SK-N-MC (cell line): Measurements from ENCODE around the gene ZNF330.
"Not testable (repeated sequence)": the region's sequence is repeated elsewhere in the genome, so short reads cannot be mapped to it uniquely, and the experiment has no call there.

Experiments
- DNase-seq: peaks from one replicate; pipeline ENCODE4 v3.0.0-alpha.2; 2011; ENCODE audit warnings: low read depth, low spot score
- H3K27ac ChIP-seq: fragments of 200-600 bp; sonication (generic); 2 replicates; pipeline ENCODE4 v1.5.1; 2016; ENCODE audit warnings: mixed run types
- H3K36me3 ChIP-seq: fragments of 200-600 bp; sonication (generic); 2 replicates; pipeline ENCODE4 v1.6.1; 2017; ENCODE audit warnings: antibody characterized with exemption, low read length, mixed read lengths; ENCODE audit not compliant: insufficient read depth
- H3K4me3 ChIP-seq: fragments of 200-600 bp; sonication (generic); 2 replicates; pipeline ENCODE4 v1.5.1; 2016
- H3K9ac ChIP-seq: fragments of 200-600 bp; sonication (generic); 2 replicates; pipeline ENCODE4 v1.8.0; 2017; ENCODE audit warnings: mixed run types, mixed read lengths; ENCODE audit not compliant: insufficient read length
- H3K9me3 ChIP-seq: fragments of 200-600 bp; sonication (generic); 2 replicates; pipeline ENCODE4 v1.6.1; 2017; ENCODE audit warnings: low read depth, mild to moderate bottlenecking, antibody characterized with exemption, low read length, moderate library complexity, mixed read lengths
- EZH2 ChIP-seq: fragments of 200-600 bp; sonication (generic); IDR thresholded peaks from one replicate; pipeline ENCODE4 v1.6.1; 2017; ENCODE audit warnings: antibody characterized with exemption
- FOXP2 ChIP-seq: optimal IDR thresholded peaks from 2 replicates; pipeline ENCODE3; 2011; ENCODE audit warnings: mild to moderate bottlenecking, moderate library complexity; ENCODE audit not compliant: insufficient read depth; ENCODE audit errors: extremely low read length, control extremely low read depth
- POLR2AphosphoS5 ChIP-seq: IDR thresholded peaks from 2 replicates; pipeline ENCODE4 v1.6.1; 2012; ENCODE audit warnings: mild to moderate bottlenecking, low read depth, low read length, borderline replicate concordance

ZNF330 gene

DNA sequence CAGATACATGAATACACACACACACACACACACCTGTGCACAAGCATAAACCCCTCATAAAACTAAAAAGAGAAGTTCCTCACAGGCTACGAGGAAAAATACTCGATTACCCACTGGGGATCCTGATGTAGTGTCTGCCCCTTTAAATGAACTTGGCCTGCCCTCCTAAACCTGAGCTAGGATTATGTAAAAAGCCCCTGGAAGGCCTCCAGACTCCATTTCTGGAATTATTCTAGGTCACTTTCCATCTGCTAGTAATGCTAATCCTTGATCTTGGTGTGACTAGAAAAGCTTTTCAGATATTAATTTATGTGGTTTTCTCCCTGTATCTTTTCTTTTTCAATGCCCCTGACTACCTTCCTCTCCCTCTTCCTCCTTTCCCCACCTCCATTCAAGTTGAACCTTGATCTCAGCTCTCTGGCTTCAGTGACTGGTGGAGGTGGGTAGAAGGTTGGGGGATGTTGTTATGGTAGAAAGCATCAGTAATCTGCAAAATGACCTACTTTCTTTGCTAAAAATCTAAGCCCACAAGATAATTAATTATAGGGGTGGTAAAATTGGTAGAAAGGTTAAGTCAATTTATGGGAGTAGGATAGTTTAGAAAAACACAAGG lies 25.5 kb upstream of the ZNF330 start:
- Histone ChIP-seq H3K9me3 (no peaks in the 10 kb centered on the region), H3K4me3 (no peak overlapping the region), H3K9ac (no peak overlapping the region), H3K36me3 (no peaks in the 10 kb centered on the region), H3K27ac (no peak overlapping the region)
- TF ChIP-seq EZH2 (no peak), FOXP2 (no peak), POLR2AphosphoS5 (no peak)
- DNase-seq, result no peak

DNA sequence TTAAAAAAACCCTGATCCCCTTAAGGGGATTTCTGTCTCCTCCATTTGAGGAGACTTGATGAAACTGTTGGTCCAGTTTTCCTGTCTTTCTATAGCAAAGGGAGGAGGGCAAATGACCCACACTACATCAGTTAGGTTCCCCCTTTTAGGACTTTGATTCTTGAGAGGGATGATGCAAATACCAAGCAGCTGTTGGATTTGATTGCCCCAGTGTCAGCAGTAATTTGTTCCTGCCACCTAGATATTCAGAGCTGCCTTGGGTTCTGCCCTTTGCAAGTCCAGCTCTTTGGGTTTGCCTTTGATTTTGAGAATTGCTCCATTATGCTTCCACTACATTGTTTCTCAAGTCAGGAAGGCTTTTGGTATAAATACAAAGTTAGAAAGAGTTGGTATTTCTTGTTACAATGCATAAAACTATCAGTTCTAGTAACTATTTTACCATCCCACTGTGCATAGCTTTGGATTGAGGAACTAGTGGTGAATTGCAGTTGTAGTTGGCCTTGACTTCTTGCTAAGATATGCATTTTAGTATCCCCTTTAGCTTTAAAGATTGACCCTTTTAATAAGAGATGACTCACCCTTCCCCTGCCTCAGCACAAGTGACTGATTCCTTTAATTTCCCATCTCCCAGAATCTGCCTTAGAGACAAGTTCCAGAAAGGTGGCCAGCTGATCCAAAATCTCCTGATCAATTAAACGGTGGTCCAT lies 24.3 kb upstream of the ZNF330 start:
- TF ChIP-seq POLR2AphosphoS5, result no peak
- no peak for TF ChIP-seq FOXP2
- TF ChIP-seq EZH2, result no peak
- H3K27ac ChIP-seq, result no peak overlapping the region
- no peaks in the 10 kb centered on the region for H3K9me3 ChIP-seq
- H3K36me3 ChIP-seq, result no peaks in the 10 kb centered on the region
- DNase-seq, result no peak
- H3K4me3 ChIP-seq, result no peak overlapping the region
- no peak overlapping the region for H3K9ac ChIP-seq

DNA sequence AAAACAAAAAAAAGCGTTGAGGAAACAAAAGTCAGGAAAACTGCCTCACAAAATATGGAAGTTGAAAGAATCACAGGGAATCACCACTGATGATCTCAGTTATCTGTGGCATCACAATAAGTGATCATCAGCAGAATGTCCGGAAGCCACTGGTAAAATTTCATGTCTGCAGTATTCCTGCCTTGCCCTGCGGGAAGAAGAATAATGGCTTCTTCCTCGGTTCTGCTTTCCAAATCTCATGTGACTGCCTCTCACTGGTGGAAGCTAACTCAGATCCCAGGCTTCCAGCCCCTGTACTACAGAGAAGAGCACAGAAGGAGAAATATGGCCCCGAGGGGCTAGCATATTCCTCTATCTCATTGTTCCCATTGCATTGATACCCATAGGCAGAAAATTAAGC lies 12.7 kb upstream of the ZNF330 start:
- Histone ChIP-seq H3K4me3 (peak overlapping the region; percentile 58), H3K9me3 (no peaks in the 10 kb centered on the region), H3K27ac (peak overlapping the region; percentile 76), H3K9ac (peak overlapping the region; percentile 34), H3K36me3 (no peaks in the 10 kb centered on the region)
- TF ChIP-seq EZH2, result no peak
- TF ChIP-seq FOXP2, result no peak
- TF ChIP-seq POLR2AphosphoS5, result no peak
- peak; percentile 44 for DNase-seq

DNA sequence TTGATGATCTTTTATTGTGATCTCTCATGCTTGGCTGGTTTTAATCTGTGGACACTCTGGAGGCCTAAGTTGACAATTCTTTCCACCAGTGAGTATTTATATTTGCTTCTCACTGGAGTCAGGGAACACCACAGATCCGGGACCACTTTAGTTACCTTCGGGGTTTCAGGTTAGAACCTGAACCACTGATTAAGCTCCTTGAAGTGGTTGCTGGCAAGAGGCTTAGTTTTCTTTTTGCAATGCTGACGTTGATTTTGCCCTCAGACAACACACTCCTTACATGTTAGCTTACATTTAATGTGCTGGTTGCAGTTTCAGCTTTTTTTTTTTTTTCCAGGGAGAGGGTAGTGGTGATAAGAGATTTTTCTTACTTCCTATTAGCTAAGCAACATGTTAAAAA lies 10.5 kb upstream of the ZNF330 start:
- no peaks in the 10 kb centered on the region for H3K9me3 ChIP-seq
- H3K9ac ChIP-seq, result no peak overlapping the region
- H3K36me3 ChIP-seq, result no peaks in the 10 kb centered on the region
- no peak overlapping the region for H3K4me3 ChIP-seq
- DNase-seq, result no peak
- no peak overlapping the region for H3K27ac ChIP-seq
- TF ChIP-seq POLR2AphosphoS5 (no peak), EZH2 (no peak), FOXP2 (no peak)

DNA sequence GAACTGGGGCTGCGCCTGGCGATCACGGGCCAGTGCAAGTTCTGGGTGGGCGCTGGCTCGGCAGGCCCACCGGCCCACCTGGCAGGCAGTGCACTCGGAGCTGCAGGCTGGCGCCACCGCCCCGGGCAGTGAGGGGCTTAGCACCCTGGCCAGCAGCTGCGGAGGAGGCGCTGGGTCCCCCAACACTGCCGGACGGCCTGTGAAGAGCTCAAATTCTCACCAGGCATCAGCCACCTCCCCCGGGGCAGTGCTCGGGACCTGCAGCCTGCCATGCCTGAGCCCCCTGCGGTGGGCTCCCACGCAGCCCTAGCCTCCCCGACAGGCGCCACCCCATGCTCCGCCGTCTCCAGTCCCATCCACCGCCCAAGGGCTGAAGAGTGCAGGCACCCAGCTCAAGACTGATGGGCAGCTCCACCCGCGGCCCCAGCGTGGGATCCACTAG lies 7.1 kb upstream of the ZNF330 start:
- no peaks in the 10 kb centered on the region for H3K36me3 ChIP-seq
- TF ChIP-seq POLR2AphosphoS5 (no peak), FOXP2 (no peak), EZH2 (no peak)
- no peak for DNase-seq
- no peak overlapping the region for H3K4me3 ChIP-seq
- no peaks in the 10 kb centered on the region for H3K9me3 ChIP-seq
- H3K27ac ChIP-seq, result no peak overlapping the region
- H3K9ac ChIP-seq, result no peak overlapping the region

DNA sequence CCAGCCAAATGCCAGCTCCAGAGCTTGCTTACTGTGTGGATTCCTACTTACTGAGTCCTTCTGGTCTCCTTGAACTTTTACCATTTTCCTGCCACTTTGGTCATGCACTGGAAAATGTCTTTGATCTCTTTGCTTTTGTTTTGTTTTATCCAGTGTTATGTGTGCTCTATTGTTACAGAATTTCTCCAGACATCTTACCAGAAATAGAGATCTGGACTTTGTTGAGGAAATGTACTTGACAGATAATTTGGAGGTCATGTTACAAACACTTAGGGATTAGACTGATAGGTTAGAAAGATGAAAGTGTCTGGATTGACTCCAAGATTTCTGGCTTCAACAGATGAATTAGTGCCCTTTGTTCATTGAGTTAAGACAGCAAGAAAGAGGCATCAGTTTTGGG lies 5.7 kb upstream of the ZNF330 start:
- TF ChIP-seq FOXP2 (no peak), EZH2 (no peak), POLR2AphosphoS5 (no peak)
- no peak overlapping the region for H3K9ac ChIP-seq
- no peak for DNase-seq
- no peaks in the 10 kb centered on the region for H3K9me3 ChIP-seq
- no peak overlapping the region for H3K4me3 ChIP-seq
- no peaks in the 10 kb centered on the region for H3K36me3 ChIP-seq
- no peak overlapping the region for H3K27ac ChIP-seq

DNA sequence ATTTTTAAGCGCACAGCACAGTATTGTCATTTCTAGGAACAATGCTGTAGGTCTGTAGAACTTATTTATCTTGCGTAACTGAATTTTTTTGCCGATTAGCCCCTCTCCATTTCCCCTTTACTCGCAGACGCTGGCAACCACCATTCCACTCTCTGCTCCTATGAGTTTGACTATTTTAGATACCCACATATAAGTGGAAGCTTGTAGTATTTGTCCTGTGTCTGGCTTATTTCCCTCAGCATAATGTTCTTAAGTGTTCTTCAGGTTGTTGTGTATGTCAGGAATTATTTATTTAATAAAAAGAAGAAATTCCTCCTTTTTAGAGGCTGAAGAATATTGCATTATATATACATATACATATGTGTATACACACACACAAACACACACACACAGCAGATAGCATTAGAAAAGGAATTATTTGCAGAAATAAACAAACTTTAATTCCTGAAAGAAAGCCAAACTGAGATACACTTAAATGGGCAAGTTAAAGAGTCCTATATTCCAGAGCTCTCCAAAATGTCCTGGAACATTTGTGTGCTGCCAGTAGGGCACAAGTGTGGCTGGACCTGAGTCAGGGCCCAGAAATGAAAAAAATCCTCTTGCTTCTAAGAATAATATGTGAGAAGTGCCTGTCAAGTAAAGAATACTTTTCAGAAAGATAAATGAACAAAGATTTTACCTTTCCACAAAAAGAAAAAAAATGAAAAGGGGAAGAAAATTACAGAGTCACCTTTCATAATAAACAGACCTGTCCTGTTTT lies 4.5 kb upstream of the ZNF330 start:
- H3K9me3 ChIP-seq, result no peaks in the 10 kb centered on the region
- no peak overlapping the region for H3K4me3 ChIP-seq
- H3K36me3 ChIP-seq, result no peaks in the 10 kb centered on the region
- no peak for DNase-seq
- H3K27ac ChIP-seq, result no peak overlapping the region
- TF ChIP-seq POLR2AphosphoS5 (no peak), EZH2 (no peak), FOXP2 (no peak)
- no peak overlapping the region for H3K9ac ChIP-seq

DNA sequence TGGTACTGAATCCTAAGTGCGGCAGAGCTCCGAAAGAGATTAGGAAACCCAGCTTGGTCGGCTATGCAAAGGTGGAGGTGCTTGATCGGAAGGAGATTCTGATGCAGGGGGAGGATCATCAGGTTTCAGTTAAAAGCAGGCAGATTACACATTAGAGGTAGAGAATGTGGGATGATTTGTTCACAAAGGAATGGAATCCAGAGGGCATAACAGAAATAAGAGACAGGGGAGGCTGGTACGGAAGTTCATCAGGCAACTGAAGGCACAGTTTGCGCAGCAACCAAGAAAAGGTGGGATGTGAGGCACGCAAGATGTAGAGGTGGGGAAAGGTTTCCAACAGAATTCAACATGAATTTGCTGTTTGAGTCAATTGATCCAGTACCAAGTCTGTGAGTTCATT lies 424 bp upstream of the ZNF330 start:
- Histone ChIP-seq H3K36me3 (peaks cover 31% of the 10 kb centered on the region), H3K9ac (no peak overlapping the region), H3K4me3 (peak overlapping the region; percentile 92), H3K9me3 (no peaks in the 10 kb centered on the region), H3K27ac (no peak overlapping the region)
- TF ChIP-seq POLR2AphosphoS5, result no peak
- no peak for TF ChIP-seq EZH2
- TF ChIP-seq FOXP2, result no peak
- no peak for DNase-seq

DNA sequence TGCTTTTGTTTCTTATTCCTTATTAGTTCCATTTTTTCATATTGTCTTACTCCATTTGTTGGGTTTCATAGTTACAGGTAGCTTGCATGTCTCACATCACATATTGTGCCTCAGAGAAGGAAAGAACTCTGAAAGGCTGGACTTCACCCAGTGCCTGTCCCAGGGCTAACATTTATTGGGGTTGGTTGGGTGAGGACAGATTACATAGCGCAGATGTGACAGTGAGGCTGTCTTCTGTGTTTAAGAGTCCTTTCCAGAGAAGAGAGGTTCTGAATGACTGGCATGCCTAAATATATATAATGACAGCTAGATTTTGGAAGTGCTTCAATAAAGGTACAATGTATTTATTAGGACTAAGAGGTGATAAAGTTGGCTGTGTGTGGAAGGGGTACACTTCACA lies 2.7 kb downstream of the ZNF330 start:
- H3K4me3 ChIP-seq, result no peak overlapping the region
- no peak for TF ChIP-seq EZH2
- no peak for TF ChIP-seq FOXP2
- no peak for TF ChIP-seq POLR2AphosphoS5
- H3K36me3 ChIP-seq, result peaks cover 59% of the 10 kb centered on the region
- DNase-seq, result no peak
- no peaks in the 10 kb centered on the region for H3K9me3 ChIP-seq
- H3K27ac ChIP-seq, result no peak overlapping the region
- H3K9ac ChIP-seq, result no peak overlapping the region

DNA sequence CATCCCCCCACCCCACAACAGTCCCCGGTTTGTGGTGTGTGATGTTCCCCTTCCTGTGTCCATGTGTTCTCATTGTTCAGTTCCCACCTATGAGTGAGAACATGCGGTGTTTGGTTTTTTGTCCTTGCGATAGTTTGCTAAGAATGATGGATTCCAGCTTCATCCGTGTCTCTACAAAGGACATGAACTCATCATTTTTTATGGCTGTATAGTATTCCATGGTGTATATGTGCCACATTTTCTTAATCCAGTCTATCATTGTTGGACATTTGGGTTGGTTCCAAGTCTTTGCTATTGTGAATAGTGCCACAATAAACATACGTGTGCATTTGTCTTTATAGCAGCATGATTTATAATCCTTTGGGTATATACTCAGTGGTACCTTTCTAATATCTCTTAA lies 6.6 kb downstream of the ZNF330 start:
- peaks cover 92% of the 10 kb centered on the region for H3K36me3 ChIP-seq

More for the DNA sequence above, 6.6 kb downstream of the ZNF330 start:
- H3K4me3 ChIP-seq, H3K9me3 ChIP-seq, H3K27ac ChIP-seq, DNase-seq, H3K9ac ChIP-seq: not testable (repeated sequence)
